ENCODE results near the gene PLA2G4E.

- TF ChIP-seq CTCF (IDR thresholded peaks at IDR 0.05) (no peak), POLR2AphosphoS5 (IDR thresholded peaks at IDR 0.05; ENCODE audit: insufficient read depth in 1 of 2, low read depth in 1 of 2) (no peak)
Observed at GRCh38 chr15:42050484-42051255, 29.8 kb upstream of the PLA2G4E start.
